DOHH2 (cell line): Measurements from ENCODE around the gene LSAMP.

ENCODE experiments used
- CTCF ChIP-seq: fragments of 200-600 bp; sonication (generic); IDR thresholded peaks from one replicate; pipeline ENCODE4 v1.5.1; 2014; ENCODE audit warnings: antibody characterized with exemption, mild to moderate bottlenecking, low read depth, low read length; ENCODE audit not compliant: poor library complexity, severe bottlenecking
- EZH2phosphoT487 ChIP-seq: fragments of 200-600 bp; sonication (generic); IDR thresholded peaks from 2 replicates; pipeline ENCODE4 v1.6.1; 2017; ENCODE audit warnings: borderline replicate concordance, mild to moderate bottlenecking, antibody characterized with exemption, low read length, moderate library complexity, mixed read lengths

- TF ChIP-seq CTCF, result no peak
- TF ChIP-seq EZH2phosphoT487, result no peak
Observed at GRCh38 chr3:116413319-116413718, 32.0 kb downstream of the LSAMP start.
